ENCODE data around the gene BRS3. TPM values are rescaled to one million over a fixed set of nuclear protein-coding genes. Genes with fewer than 3 reads are reported as not detected.

Gene BRS3
- total RNA-seq, 2 experiments from 2014 or later: not detected

DNA sequence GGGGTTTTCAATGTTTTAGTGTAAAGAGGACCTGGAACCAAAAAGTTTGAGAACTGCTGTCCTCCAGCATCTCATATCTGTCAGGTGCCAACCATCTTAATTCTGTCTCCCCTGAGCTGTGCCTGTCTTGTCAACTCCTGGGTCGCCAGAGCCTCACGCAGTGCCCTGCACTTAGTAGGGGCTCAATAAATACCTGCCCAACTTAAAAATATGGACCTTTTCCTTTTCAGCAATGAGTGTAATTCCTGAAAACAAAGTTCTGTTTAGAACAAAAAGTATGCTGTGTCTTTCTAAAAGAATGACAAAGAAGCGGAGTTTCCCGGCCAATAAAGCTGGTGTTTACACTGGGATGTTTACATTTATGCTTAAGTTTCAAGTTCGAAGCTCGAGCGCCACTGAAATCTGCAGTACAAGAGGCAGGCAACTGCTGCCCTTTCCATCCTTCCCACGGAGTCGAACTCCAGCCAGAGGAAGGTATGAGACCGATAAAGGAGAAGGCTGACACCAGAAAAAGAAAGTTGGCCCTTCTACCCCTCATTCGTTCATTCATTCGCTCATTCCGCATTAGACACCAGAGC, 8.5 kb downstream of the BRS3 start:
- Histone ChIP-seq H3K36me3 (ENCODE audit: insufficient read depth, low read length) (peaks cover 23% of the 10 kb centered on the region), H3K79me2 (ENCODE audit: insufficient read depth, low read depth, low read length) (peaks cover 33% of the 10 kb centered on the region), H3K4me1 (ENCODE audit: insufficient read depth, low read length, poor library complexity, severe bottlenecking) (peaks cover 18% of the 10 kb centered on the region), H3K9me3 (ENCODE audit: low read length) (no peaks in the 10 kb centered on the region), H2AFZ (ENCODE audit: low read length) (peak overlapping the region; percentile 94), H3K27ac (ENCODE audit: low read depth, low read length, poor library complexity, severe bottlenecking) (peak overlapping the region; percentile 90), H3K4me3 (ENCODE audit: low read depth, low read length, poor library complexity, severe bottlenecking) (peak overlapping the region; percentile 92), H3K4me2 (ENCODE audit: low read length) (peak overlapping the region; percentile 90), H3K9me2 (ENCODE audit: insufficient read depth, low read length) (no peaks in the 10 kb centered on the region), H4K20me1 (ENCODE audit: insufficient read depth, low read length) (no peaks in the 10 kb centered on the region)
- no peak for TF ChIP-seq EZH2phosphoT487 (IDR thresholded peaks at IDR 0.05; ENCODE audit: borderline replicate concordance, low read depth, low read length)
- TF ChIP-seq, protein P1, sequence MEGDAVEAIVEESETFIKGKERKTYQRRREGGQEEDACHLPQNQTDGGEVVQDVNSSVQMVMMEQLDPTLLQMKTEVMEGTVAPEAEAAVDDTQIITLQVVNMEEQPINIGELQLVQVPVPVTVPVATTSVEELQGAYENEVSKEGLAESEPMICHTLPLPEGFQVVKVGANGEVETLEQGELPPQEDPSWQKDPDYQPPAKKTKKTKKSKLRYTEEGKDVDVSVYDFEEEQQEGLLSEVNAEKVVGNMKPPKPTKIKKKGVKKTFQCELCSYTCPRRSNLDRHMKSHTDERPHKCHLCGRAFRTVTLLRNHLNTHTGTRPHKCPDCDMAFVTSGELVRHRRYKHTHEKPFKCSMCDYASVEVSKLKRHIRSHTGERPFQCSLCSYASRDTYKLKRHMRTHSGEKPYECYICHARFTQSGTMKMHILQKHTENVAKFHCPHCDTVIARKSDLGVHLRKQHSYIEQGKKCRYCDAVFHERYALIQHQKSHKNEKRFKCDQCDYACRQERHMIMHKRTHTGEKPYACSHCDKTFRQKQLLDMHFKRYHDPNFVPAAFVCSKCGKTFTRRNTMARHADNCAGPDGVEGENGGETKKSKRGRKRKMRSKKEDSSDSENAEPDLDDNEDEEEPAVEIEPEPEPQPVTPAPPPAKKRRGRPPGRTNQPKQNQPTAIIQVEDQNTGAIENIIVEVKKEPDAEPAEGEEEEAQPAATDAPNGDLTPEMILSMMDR (conservative IDR thresholded peaks at IDR 0.05; ENCODE audit: low read length): no peak
- BruUV-seq (replicated peaks): TSS peak; percentile 98
- ChIA-PET POLR2A (interaction anchor here (0.5 to 0.7 kb wide), 3 partner anchors 193 to 416 kb away, joined by 3 read pairs; no protein-coding TSS in a partner anchor), CTCF (ENCODE audit: unreplicated experiment) (no interaction called here)
- intact Hi-C loops (cut with micrococcal nuclease; ENCODE audit: unreplicated experiment): loop anchor here (5.0 to 10.0 kb wide), 4 partner anchors 221 to 524 kb away; partner anchors contain the start of genes ARHGEF6 and MMGT1
- DNase-seq (ENCODE audit: low spot score): peak; percentile 1

DNA sequence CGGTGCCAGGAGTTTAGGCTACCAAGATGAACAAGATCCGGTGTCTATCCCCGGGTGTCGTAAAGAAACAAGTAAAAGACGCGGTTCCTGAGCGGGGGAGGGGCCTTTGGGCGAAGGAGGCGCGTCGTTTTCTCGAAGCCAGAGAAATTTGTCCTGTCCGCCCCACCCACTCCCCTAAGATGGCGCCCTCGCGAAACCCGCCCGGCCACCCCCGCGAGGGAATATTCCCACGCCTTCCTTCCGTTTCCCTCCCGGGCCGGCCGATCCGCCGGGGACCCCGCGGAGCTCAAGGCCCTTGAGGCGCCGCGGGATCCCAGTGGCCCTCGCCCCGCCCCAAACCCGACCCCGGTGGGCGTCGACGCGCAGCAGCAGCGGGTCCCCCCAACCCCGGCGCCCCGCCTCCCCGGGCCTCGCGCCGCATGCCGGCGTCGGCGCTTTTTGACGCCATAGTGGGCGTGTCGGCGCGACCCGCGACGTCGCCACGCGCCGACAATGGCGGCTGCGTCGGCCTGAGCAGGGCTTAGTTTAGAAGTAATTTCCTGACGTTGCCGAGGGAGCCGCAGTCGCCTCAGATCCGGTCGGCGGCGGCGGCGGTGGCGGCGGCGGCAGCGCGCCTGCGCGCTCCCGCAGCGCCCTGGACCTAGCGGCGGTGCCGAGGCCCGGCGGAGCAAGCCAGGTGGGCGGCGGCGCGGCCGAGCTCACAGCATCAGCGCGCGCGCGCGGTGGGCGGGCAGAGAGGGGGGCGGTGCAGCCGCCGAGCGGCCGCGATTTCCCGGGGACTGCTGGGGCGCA, 9.2 kb downstream of the BRS3 start:
- Histone ChIP-seq H3K79me2 (ENCODE audit: insufficient read depth, low read depth, low read length) (peaks cover 33% of the 10 kb centered on the region), H3K9me3 (ENCODE audit: low read length) (no peaks in the 10 kb centered on the region), H3K36me3 (ENCODE audit: insufficient read depth, low read length) (peaks cover 30% of the 10 kb centered on the region), H2AFZ (ENCODE audit: low read length) (peak overlapping the region; percentile 94), H3K4me1 (ENCODE audit: insufficient read depth, low read length, poor library complexity, severe bottlenecking) (peaks cover 18% of the 10 kb centered on the region), H3K4me3 (ENCODE audit: low read depth, low read length, poor library complexity, severe bottlenecking) (peak overlapping the region; percentile 92), H4K20me1 (ENCODE audit: insufficient read depth, low read length) (no peaks in the 10 kb centered on the region), H3K9me2 (ENCODE audit: insufficient read depth, low read length) (no peaks in the 10 kb centered on the region), H3K4me2 (ENCODE audit: low read length) (peak overlapping the region; percentile 90), H3K27ac (ENCODE audit: low read depth, low read length, poor library complexity, severe bottlenecking) (peak overlapping the region; percentile 90)
- DNase-seq (ENCODE audit: low spot score): peak; percentile 88
- intact Hi-C loops (cut with micrococcal nuclease; ENCODE audit: unreplicated experiment): loop anchor here (5.0 to 10.0 kb wide), 4 partner anchors 222 to 525 kb away; partner anchors contain the start of genes ARHGEF6 and MMGT1
- CTCF ChIA-PET (ENCODE audit: unreplicated experiment): no interaction called here
- TF ChIP-seq, protein P1 (conservative IDR thresholded peaks at IDR 0.05; ENCODE audit: low read length): no peak
- TF ChIP-seq EZH2phosphoT487 (IDR thresholded peaks at IDR 0.05; ENCODE audit: borderline replicate concordance, low read depth, low read length): no peak
- BruUV-seq (replicated peaks): no TSS peak
- POLR2A ChIA-PET: interaction anchor here (0.5 to 1.6 kb wide), 3 partner anchors 18 to 247 kb away, joined by 3 read pairs; no protein-coding TSS in a partner anchor
